IMR-90 (cell line): ENCODE measurements around the gene ABCC3. TPM values are rescaled to one million over a fixed set of nuclear protein-coding genes. Genes with fewer than 3 reads are reported as not detected.
A peak's percentile ranks its signal among the peaks of the same experiment; 100 is the strongest.

Experiments used
- ATAC-seq: fragments of 200-7000 bp; cut with Tn5 transposase; 2 replicates; pipeline ENCODE4 v1.9.1; 2020; ENCODE audit warnings: low read depth, mild to moderate bottlenecking, moderate library complexity
- BruUV-seq: library from RNA; stranded (reverse); fragments of 400-500 nt; replicated peaks from 2 replicates; lab custom pipeline; 2021; lab: Mats Ljungman, UMichigan
- CTCF ChIA-PET: fragments of 300-600 bp; formaldehyde crosslinking; extraction: SDS; loops from one replicate; lab custom pipeline; 2021; ENCODE audit warnings: antibody characterized with exemption; lab: Yijun Ruan, JAX
- POLR2A ChIA-PET: fragments of 300-600 bp; sonication (Branson Sonifier 250); formaldehyde crosslinking; loops from one replicate; lab custom pipeline; 2022; ENCODE audit warnings: antibody characterized with exemption; ENCODE audit not compliant: unreplicated experiment; lab: Charles Lee
- DNase-seq: peaks from one replicate; pipeline ENCODE4 v3.0.0; 2013
- H2AFZ ChIP-seq: replicated peaks from 2 replicates; pipeline ENCODE3; 2013; ENCODE audit warnings: low read length, mild to moderate bottlenecking; ENCODE audit not compliant: poor library complexity
- H2AK5ac ChIP-seq: 2 replicates; pipeline ENCODE4 v1.6.1; 2013; ENCODE audit warnings: low read depth, low read length, inconsistent platforms
- H2AK9ac ChIP-seq: replicated peaks from 2 replicates; pipeline ENCODE3; 2013; ENCODE audit warnings: mild to moderate bottlenecking, low read depth, low read length, moderate library complexity; ENCODE audit not compliant: poor library complexity
- H2BK120ac ChIP-seq: 2 replicates; pipeline ENCODE4 v1.6.1; 2013; ENCODE audit warnings: low read depth, low read length, inconsistent platforms
- H2BK15ac ChIP-seq: 3 replicates; pipeline ENCODE4 v1.6.1; 2013; ENCODE audit warnings: low read depth, low read length, inconsistent platforms
- H2BK20ac ChIP-seq: 2 replicates; pipeline ENCODE4 v1.6.1; 2013; ENCODE audit warnings: low read depth, mild to moderate bottlenecking, inconsistent platforms, low read length, moderate library complexity
- H2BK5ac ChIP-seq: 2 replicates; pipeline ENCODE4 v1.6.1; 2013; ENCODE audit warnings: mild to moderate bottlenecking, low read depth, low read length, inconsistent platforms; ENCODE audit not compliant: poor library complexity, severe bottlenecking
- H3K14ac ChIP-seq: replicated peaks from 2 replicates; pipeline ENCODE4 v1.6.1; 2013; ENCODE audit warnings: low read depth, low read length, inconsistent platforms
- H3K18ac ChIP-seq: 2 replicates; pipeline ENCODE4 v1.6.1; 2013; ENCODE audit warnings: low read depth, low read length, control low read depth
- H3K23ac ChIP-seq: 2 replicates; pipeline ENCODE4 v1.6.1; 2013; ENCODE audit warnings: low read depth, low read length, inconsistent platforms
- H3K27ac ChIP-seq: 2 replicates; pipeline ENCODE4 v1.5.1; 2013; ENCODE audit warnings: mild to moderate bottlenecking, control low read depth, low read length; ENCODE audit not compliant: insufficient read depth
- H3K27me3 ChIP-seq: 2 replicates; pipeline ENCODE4 v1.6.1; 2013; ENCODE audit warnings: low read length; ENCODE audit not compliant: control insufficient read depth, insufficient read depth
- H3K36me3 ChIP-seq: 2 replicates; pipeline ENCODE4 v1.6.1; 2013; ENCODE audit warnings: low read length, mixed read lengths; ENCODE audit not compliant: control insufficient read depth, insufficient read depth
- H3K4ac ChIP-seq: 2 replicates; pipeline ENCODE4 v1.6.1; 2013; ENCODE audit warnings: low read depth, low read length, inconsistent platforms
- H3K4me1 ChIP-seq: 2 replicates; pipeline ENCODE4 v1.6.1; 2013; ENCODE audit warnings: low read length, mixed read lengths; ENCODE audit not compliant: control insufficient read depth, insufficient read depth
- H3K4me2 ChIP-seq: 2 replicates; pipeline ENCODE4 v1.6.1; 2013; ENCODE audit warnings: low read depth, mild to moderate bottlenecking, control low read depth, low read length, moderate library complexity
- H3K4me3 ChIP-seq: 2 replicates; pipeline ENCODE4 v1.5.1; 2013; ENCODE audit warnings: low read depth, mild to moderate bottlenecking, control low read depth, low read length, moderate library complexity; ENCODE audit not compliant: insufficient read depth
- H3K56ac ChIP-seq: 2 replicates; pipeline ENCODE4 v1.6.1; 2013; ENCODE audit warnings: low read length, inconsistent platforms; ENCODE audit not compliant: insufficient read depth; ENCODE audit errors: extremely low read depth
- H3K79me1 ChIP-seq, 2 experiments: 2 replicates each; pipeline ENCODE4 v1.6.1; 2013; ENCODE audit warnings: low read length in 2 of 2, inconsistent platforms in 1 of 2, low read depth in 1 of 2
- H3K9ac ChIP-seq: 2 replicates; pipeline ENCODE4 v1.6.1; 2013; ENCODE audit warnings: low read depth, low read length, control low read depth
- H3K9me1 ChIP-seq: 2 replicates; pipeline ENCODE4 v1.6.1; 2013; ENCODE audit warnings: low read length, inconsistent platforms; ENCODE audit not compliant: insufficient read depth
- H3K9me3 ChIP-seq: 2 replicates; pipeline ENCODE4 v1.6.1; 2013; ENCODE audit warnings: low read length; ENCODE audit not compliant: control insufficient read depth, insufficient read depth
- H4K20me1 ChIP-seq: 2 replicates; pipeline ENCODE4 v1.6.1; 2013; ENCODE audit warnings: low read length, inconsistent platforms; ENCODE audit not compliant: insufficient read depth
- H4K5ac ChIP-seq: 2 replicates; pipeline ENCODE4 v1.6.1; 2013; ENCODE audit warnings: mild to moderate bottlenecking, low read depth, low read length, control low read depth
- H4K8ac ChIP-seq, 2 experiments: 2 replicates each; pipeline ENCODE4 v1.6.1; 2013; ENCODE audit warnings: low read depth in 2 of 2, low read length in 2 of 2, control low read depth in 1 of 2, inconsistent platforms in 1 of 2
- H4K91ac ChIP-seq: 2 replicates; pipeline ENCODE4 v1.6.1; 2013; ENCODE audit warnings: low read depth, low read length, inconsistent platforms; ENCODE audit not compliant: insufficient read depth
- BHLHE40 ChIP-seq: fragments of 150-350 bp; IDR thresholded peaks from 2 replicates; pipeline ENCODE4 v1.6.1; 2016; ENCODE audit warnings: mild to moderate bottlenecking, low read depth, low read length
- CEBPB ChIP-seq: IDR thresholded peaks from 2 replicates; pipeline ENCODE4 v1.6.1; 2012; ENCODE audit warnings: low read depth, low read length, improper control_type of control experiment
- NFE2L2 ChIP-seq: fragments of 150-350 bp; IDR thresholded peaks from 2 replicates; pipeline ENCODE4 v1.6.1; 2016; ENCODE audit warnings: low read depth, mild to moderate bottlenecking, low read length
- RAD21 ChIP-seq: IDR thresholded peaks from 2 replicates; pipeline ENCODE4 v1.6.1; 2012; ENCODE audit warnings: low read length, improper control_type of control experiment
- WGBS, 2 experiments: methylation state at CpG; one replicate each; pipeline versions ENCODE4 v1.1.5 to v1.1.7; 2013; ENCODE audit warnings: missing lambda C conversion rate in 2 of 2; ENCODE audit not compliant: insufficient read length in 1 of 2; ENCODE audit errors: extremely low coverage in 2 of 2; 5-methylcytosine and 5-hydroxymethylcytosine counted together
- dilution Hi-C: fragments of 300-500 bp; cut with HindIII; formaldehyde crosslinking; loops from one replicate; pipeline ENCODE4 v1.14.3; 2018; ENCODE audit warnings: low sequenced_read_pairs; ENCODE audit not compliant: unreplicated experiment
- in situ Hi-C: fragments of 300-500 bp; cut with MboI; formaldehyde crosslinking; loops from 3 replicates; pipeline ENCODE4 v1.14.3; 2019; ENCODE audit warnings: low sequenced_read_pairs, inconsistent platforms, mixed read lengths
- intact Hi-C: fragments of 100-400 bp; cut with micrococcal nuclease; formaldehyde crosslinking; loops from 2 replicates; pipeline ENCODE4 v1.10.0; 2022
- polyA plus RNA-seq, 3 experiments: library from polyadenylated mRNA; depleted of rRNA; stranded (reverse); fragments of >200 nt; gene quantifications; 2 replicates each; pipeline ENCODE4 v1.2.3, GENCODE V29; 2012; ENCODE audit warnings: low replicate concordance in 1 of 3
- total RNA-seq: library from RNA; depleted of rRNA; stranded (reverse); fragments of >200 nt; gene quantifications from 2 replicates; pipeline ENCODE4 v1.2.3, GENCODE V29; 2012

The ABCC3 gene
- total and polyA plus RNA-seq, 2 of the 4 experiments (the other 2 are of a cell fraction) = 3.2 to 6.6 TPM

- peak overlapping the region in 1 of 2 experiments; percentile 61; a peak in 1 of 4 replicates for H4K8ac ChIP-seq
- peak overlapping the region; percentile 30; the same call in 1 of the 2 replicates for H3K27ac ChIP-seq
- peak overlapping the region; percentile 62 for H4K91ac ChIP-seq
- peak overlapping the region; percentile 81 for H3K23ac ChIP-seq
- no peak overlapping the region for H2BK5ac ChIP-seq
- no TSS peak for BruUV-seq
- H3K56ac ChIP-seq = no peak overlapping the region; the same call in 1 of the 2 replicates
- H3K4me1 ChIP-seq = peaks cover 29% of the 10 kb centered on the region
- H3K9me3 ChIP-seq = no peaks in the 10 kb centered on the region
- no peaks in the 10 kb centered on the region for H3K36me3 ChIP-seq
- peak overlapping the region; percentile 91 for H2AFZ ChIP-seq
- intact Hi-C loops (loop anchor here (2.0 kb wide), 1 partner anchor 84 kb away; no protein-coding TSS in a partner anchor), dilution Hi-C loops (no loop called here), in situ Hi-C loops (loop anchor here (5.0 kb wide), 1 partner anchor 42 kb away; no protein-coding TSS in a partner anchor)
- H2BK120ac ChIP-seq = peak overlapping the region; percentile 56
- TF ChIP-seq NFE2L2 (no peak), CEBPB (peak; percentile 88), BHLHE40 (no peak), RAD21 (no peak)
- H3K18ac ChIP-seq = no peak overlapping the region
- H3K27me3 ChIP-seq = peaks cover 5% of the 10 kb centered on the region; the same call in 1 of the 2 replicates
- ChIA-PET POLR2A (no interaction called here), CTCF (interaction anchor here (1.7 kb wide), 1 partner anchor 7 kb away, joined by 4 read pairs; no protein-coding TSS in a partner anchor)
- 1% methylated on average over 37 of the region's 52 CpGs; no CpG with 5 or more reads in 1 of the 2 experiments for WGBS, 2 experiments
- peaks cover 27% of the 10 kb centered on the region for H3K9me1 ChIP-seq
- H3K4me3 ChIP-seq = peak overlapping the region; percentile 62
- peak overlapping the region; percentile 66 for H2AK5ac ChIP-seq
- peak overlapping the region; percentile 24; the same call in 1 of the 2 replicates for H4K5ac ChIP-seq
- DNase-seq (no peak), ATAC-seq (peak; percentile 8)
- peaks cover 11% of the 10 kb centered on the region for H4K20me1 ChIP-seq
- peak overlapping the region; percentile 77 for H2AK9ac ChIP-seq
- H2BK20ac ChIP-seq = peak overlapping the region; percentile 22
- peak overlapping the region; percentile 82 for H3K4ac ChIP-seq
- peaks cover 4 to 38% of the 10 kb centered on the region in 2 experiments; a peak in 3 of 4 replicates for H3K79me1 ChIP-seq
- H3K4me2 ChIP-seq = peak overlapping the region; percentile 76
- peak overlapping the region; percentile 78 for H3K14ac ChIP-seq
- H3K9ac ChIP-seq = peak overlapping the region; percentile 56
- peak overlapping the region; percentile 35; the same call in 1 of the 3 replicates for H2BK15ac ChIP-seq
These were observed 442 bp downstream of the ABCC3 start for GRCh38 chr17:50634915-50635731.
